NT2/D1 (cell line): ENCODE data around the gene INVS.

Experiments used
- YY1 ChIP-seq: IDR thresholded peaks from 2 replicates; pipeline ENCODE4 v1.6.1; 2011; ENCODE audit not compliant: insufficient read length, insufficient read depth
- ZNF274 ChIP-seq: IDR thresholded peaks from 2 replicates; pipeline ENCODE4 v1.6.1; 2011; ENCODE audit warnings: mild to moderate bottlenecking, low read depth, low read length

- TF ChIP-seq ZNF274 (no peak), YY1 (no peak)
These were observed 97.2 kb downstream of the INVS start for GRCh38 chr9:100196215-100196614.
